ENCODE data around the gene OSBPL5. TPM values are rescaled to one million over a fixed set of nuclear protein-coding genes. Genes with fewer than 3 reads are reported as not detected.

OSBPL5 gene
- total RNA-seq, 1 experiment from 2014 or later: 51.4 TPM

- Histone ChIP-seq H3K9me3 (ENCODE audit: low read length) (no peaks in the 10 kb centered on the region), H3K36me3 (ENCODE audit: low read depth, low read length) (no peaks in the 10 kb centered on the region), H2AFZ (ENCODE audit: low read length) (no peak overlapping the region), H3K27me3 (ENCODE audit: low read length) (0 out of 2 replicates have a peak, but pooled peaks cover 6% of the 10 kb centered on the region), H3K4me1 (ENCODE audit: insufficient read depth, low read length) (no peaks in the 10 kb centered on the region), H3K27ac (ENCODE audit: low read length) (no peak overlapping the region), H3K4me3 (ENCODE audit: low read length) (no peak overlapping the region), H3K9ac (ENCODE audit: low read length) (no peak overlapping the region), H3F3A (ENCODE audit: low read length, unreplicated experiment) (no peaks in the 10 kb centered on the region), H4K20me1 (ENCODE audit: low read length) (no peaks in the 10 kb centered on the region), H3K4me2 (ENCODE audit: low read length) (no peak overlapping the region), H3K9me2 (replicated peaks; ENCODE audit: low read length) (no peaks in the 10 kb centered on the region), H3K79me2 (ENCODE audit: low read length) (no peaks in the 10 kb centered on the region)
- intact Hi-C loops (cut with micrococcal nuclease): no loop called here
- CTCF ChIA-PET: no interaction called here
- ATAC-seq (no peak), DNase-seq (no peak)
- no TSS peak for BruUV-seq (replicated peaks)
- POLR2A ChIA-PET (ENCODE audit: unreplicated experiment): no interaction called here
- TF ChIP-seq EZH2phosphoT487 (IDR thresholded peaks at IDR 0.05; ENCODE audit: borderline replicate concordance, low read length) (no peak), CTCF (conservative IDR thresholded peaks at IDR 0.05; ENCODE audit: low read depth, low read length) (no peak), EZH2 (IDR thresholded peaks at IDR 0.05; ENCODE audit: low read length, unreplicated experiment) (no peak)
Measured at GRCh38 chr11:3195251-3196160, 30.4 kb upstream of the OSBPL5 start.

GRCh38 chr11:3194016-3194816 is 29.1 kb upstream of the OSBPL5 start:
- no TSS peak for BruUV-seq (replicated peaks)
- Histone ChIP-seq H3K4me2 (ENCODE audit: low read length) (no peak overlapping the region), H3F3A (ENCODE audit: low read length, unreplicated experiment) (no peaks in the 10 kb centered on the region), H4K20me1 (ENCODE audit: low read length) (no peaks in the 10 kb centered on the region), H3K27me3 (ENCODE audit: low read length) (no peaks in the 10 kb centered on the region), H3K9me2 (replicated peaks; ENCODE audit: low read length) (no peaks in the 10 kb centered on the region), H3K4me1 (ENCODE audit: insufficient read depth, low read length) (no peaks in the 10 kb centered on the region), H3K9me3 (ENCODE audit: low read length) (no peaks in the 10 kb centered on the region), H2AFZ (ENCODE audit: low read length) (no peak overlapping the region), H3K79me2 (ENCODE audit: low read length) (no peaks in the 10 kb centered on the region), H3K9ac (ENCODE audit: low read length) (no peak overlapping the region), H3K4me3 (ENCODE audit: low read length) (no peak overlapping the region), H3K36me3 (ENCODE audit: low read depth, low read length) (no peaks in the 10 kb centered on the region), H3K27ac (ENCODE audit: low read length) (no peak overlapping the region)
- intact Hi-C loops (cut with micrococcal nuclease): no loop called here
- ATAC-seq (no peak), DNase-seq (no peak)
- CTCF ChIA-PET: no interaction called here
- TF ChIP-seq EZH2phosphoT487 (IDR thresholded peaks at IDR 0.05; ENCODE audit: borderline replicate concordance, low read length): no peak
- no peak for TF ChIP-seq CTCF (conservative IDR thresholded peaks at IDR 0.05; ENCODE audit: low read depth, low read length)
- no peak for TF ChIP-seq EZH2 (IDR thresholded peaks at IDR 0.05; ENCODE audit: low read length, unreplicated experiment)
- POLR2A ChIA-PET (ENCODE audit: unreplicated experiment): no interaction called here
